Activated CD8-positive, alpha-beta memory T cell treated with anti-CD3 and anti-CD28 coated beads, Interleukin-2, amount 50 U/mL, for 1 hour (primary cell): ENCODE measurements around the gene SERINC2.

Experiments
- DNase-seq: peaks from one replicate; pipeline ENCODE4 v3.0.0-alpha.2; 2020; ENCODE audit errors: extremely low read depth

SERINC2 gene

DNA sequence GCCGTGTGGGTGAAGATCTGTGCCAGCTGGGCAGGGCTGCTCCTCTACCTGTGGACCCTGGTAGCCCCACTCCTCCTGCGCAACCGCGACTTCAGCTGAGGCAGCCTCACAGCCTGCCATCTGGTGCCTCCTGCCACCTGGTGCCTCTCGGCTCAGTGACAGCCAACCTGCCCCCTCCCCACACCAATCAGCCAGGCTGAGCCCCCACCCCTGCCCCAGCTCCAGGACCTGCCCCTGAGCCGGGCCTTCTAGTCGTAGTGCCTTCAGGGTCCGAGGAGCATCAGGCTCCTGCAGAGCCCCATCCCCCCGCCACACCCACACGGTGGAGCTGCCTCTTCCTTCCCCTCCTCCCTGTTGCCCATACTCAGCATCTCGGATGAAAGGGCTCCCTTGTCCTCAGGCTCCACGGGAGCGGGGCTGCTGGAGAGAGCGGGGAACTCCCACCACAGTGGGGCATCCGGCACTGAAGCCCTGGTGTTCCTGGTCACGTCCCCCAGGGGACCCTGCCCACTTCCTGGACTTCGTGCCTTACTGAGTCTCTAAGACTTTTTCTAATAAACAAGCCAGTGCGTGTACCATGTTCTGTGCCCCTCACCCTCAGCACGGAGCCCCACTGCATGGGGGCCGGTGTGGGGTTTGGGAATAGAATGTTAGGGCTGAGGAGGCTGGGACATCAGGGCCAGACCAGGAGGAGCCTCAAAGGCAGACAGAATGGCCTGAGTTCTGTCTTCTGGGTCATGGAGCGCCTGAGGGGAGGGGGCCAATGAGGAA lies 21.3 kb downstream of the SERINC2 start:
- DNase-seq, result no peak

DNA sequence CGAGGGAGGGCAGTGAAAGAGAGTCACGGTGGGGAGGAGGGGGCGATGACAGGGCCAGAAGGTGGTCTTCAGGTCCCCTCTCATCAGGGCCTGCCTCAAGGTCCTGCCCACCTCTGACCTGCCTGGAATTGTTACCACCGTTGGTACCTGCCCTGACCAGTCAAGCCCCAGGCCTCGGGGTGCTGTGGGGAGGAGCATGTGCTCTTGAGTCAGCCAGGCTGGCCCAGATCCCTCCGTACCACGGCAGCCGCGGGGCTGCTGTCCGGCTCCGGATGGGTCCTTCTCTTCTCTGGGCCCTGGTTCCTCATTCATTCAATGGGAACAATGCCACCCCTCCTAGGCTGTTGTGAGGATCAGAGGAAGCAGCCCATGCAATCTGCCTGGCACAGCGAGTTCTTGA lies 22.0 kb downstream of the SERINC2 start:
- no peak for DNase-seq

DNA sequence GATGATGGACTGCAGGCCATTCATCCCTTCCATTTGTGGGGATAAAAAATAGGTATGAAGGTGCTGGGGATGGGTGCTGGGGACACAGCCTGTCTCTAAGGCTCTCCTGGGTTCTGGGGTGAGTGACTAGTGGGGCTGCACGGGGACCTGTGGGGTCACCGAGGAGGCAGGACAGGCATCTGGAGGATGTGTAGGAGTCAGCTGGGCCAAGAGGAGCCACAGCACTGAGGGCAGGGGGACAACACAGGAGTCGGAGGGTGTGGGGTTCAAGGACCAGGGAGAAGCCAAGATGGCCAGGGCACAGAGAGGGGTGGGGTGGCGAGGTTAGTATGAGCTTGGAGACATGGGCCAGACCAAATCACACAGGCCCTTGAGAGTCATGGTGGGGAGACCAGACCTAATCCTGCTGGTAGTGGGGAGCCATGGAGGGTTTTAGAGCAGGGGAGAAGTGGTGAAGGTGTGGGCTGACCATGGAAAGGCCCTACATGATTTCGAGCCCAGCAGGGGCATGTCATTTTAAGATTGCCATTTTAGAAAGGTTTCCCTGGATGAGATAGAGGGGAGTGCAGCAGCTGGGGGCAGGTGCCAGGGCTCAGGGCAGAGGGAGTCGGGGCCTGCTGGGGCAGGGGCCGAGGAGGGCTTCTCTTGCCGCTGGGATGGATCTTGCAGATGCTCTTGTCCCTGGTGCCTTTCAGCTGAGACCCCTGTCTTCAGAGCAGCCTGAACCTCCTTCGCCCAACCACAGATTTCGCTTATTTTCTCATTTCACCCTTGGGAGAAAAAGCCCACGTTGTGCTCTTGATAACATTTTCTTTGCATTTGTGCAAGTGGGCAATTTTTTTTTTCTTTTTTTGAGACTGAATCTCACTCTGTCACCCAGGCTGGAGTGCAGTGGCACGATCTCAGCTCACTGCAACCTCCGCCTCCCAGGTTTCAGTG lies 22.7 kb downstream of the SERINC2 start:
- DNase-seq, result no peak

DNA sequence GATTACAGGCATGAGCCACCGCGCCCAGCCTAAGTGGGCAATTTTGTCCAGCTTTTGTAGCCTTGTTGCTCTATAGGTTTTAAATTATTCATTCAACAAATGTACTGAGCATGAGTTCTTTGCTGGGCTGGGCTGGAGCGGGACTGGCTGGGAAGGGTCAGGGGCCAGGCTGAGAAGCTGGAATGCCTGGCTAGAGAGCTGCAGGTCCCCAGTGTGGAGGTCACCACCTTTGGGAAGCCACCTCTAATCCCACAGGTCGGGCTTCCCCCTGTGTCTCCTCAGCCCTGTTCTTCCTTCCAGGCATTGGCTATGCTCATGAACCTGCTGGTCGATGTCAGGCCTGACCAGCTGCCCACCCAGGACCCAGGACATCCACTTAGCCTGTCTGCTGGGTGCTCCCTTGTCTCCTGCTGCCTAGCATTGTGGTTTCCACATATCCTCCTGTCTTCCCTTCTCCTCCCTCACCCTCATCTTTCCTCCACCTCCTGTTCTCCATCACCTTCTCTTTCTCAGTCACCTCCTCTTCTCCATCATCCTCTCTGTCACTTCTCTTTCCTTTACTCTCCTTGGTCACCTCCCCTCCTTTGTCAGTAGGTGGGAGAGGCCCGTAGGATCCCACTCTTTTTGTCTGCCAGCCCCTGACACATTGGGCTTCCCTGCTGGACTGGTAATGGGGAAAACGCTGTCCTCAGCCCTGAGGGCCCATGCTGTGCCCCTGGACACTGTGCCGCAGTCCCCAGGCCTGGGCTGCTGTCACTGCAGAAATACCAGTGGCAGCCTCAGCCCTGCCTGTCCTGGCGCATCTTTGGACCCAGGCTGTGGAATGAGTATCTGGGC lies 23.8 kb downstream of the SERINC2 start:
- DNase-seq, result no peak

DNA sequence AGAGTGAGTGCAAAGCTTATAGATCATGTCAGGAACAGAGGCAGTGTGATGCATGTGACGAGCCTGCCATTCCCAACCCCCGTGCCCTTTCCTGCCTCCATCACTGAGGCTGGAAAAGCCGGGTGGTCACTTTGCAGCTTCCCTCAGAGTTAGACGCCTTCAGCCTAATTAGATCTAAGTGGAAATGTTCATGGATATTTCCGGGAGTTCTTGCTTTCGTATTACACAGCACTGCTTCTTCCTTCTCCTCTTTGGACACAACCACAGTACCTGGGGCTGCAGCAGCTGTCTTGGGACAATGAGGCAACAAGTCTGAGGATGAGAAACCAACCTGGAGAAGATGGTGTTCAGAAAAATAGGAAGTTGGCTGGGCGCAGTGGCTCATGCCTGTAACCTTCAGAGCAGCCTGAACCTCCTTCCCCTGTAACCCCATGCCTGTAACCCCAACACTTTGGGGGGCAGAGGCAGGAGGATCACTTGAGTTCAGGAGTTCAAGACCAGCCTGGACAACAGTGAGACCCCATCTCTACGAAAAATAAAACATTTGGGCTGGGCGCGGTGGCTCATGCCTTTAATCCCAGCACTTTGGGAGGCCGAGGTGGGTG lies 24.5 kb downstream of the SERINC2 start:
- no peak for DNase-seq

DNA sequence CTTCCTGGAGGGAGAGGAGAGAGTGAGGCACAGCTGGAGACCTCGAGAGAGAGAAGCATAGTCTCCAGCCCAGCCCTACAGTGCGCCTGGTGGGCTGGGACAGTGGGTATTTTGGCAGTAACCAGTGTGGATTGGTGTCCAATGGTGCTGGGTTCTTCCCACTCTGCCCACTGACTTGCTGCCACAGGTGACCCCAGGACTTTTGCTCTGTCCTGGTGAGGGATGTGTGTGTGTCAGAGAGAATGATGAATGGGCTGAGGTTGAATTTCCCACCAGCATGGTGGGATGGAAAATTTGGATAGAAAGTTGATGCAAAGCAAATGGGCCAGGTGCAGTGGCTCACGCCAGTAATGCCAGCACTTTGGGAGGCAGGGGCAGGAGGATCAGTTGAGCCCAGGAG lies 26.3 kb downstream of the SERINC2 start:
- no peak for DNase-seq

DNA sequence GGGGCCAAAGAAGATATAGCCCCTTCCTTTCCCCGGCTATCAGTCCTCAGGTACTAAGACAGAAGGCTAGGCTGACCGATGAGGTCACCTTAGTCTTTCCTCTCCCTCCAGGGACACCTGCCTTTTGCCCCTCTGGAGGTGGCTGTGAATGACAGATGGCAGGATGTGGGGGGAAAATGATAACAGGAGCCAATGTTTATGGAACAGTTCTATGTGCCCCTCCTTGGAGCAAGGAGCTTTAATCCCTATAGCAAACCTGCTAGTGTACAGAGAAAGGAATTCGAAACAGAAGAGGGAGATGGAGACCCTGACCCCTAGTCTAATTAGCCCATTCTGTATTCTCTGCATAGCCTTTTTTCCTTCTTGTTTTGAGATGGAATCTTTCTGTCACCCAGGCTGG lies 28.1 kb downstream of the SERINC2 start:
- no peak for DNase-seq

DNA sequence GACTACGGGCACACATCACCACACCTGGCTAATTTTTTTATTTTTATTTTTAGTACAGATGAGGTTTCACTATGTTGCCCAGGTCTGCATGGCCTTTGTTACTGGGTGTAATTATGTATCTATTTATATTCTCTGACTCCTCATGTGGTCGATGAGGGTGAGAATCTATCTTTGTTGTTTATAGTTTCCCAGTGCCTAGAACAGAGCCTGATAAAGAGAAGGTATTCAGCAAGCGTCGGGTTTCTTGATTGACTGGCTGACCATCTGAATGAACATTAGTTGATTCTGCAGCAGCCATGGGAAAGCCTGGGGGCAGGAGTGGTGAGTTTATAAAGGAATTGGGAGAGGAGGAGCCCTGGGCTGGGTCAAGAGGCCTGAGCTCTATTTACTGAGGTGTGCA lies 28.5 kb downstream of the SERINC2 start:
- DNase-seq, result no peak

DNA sequence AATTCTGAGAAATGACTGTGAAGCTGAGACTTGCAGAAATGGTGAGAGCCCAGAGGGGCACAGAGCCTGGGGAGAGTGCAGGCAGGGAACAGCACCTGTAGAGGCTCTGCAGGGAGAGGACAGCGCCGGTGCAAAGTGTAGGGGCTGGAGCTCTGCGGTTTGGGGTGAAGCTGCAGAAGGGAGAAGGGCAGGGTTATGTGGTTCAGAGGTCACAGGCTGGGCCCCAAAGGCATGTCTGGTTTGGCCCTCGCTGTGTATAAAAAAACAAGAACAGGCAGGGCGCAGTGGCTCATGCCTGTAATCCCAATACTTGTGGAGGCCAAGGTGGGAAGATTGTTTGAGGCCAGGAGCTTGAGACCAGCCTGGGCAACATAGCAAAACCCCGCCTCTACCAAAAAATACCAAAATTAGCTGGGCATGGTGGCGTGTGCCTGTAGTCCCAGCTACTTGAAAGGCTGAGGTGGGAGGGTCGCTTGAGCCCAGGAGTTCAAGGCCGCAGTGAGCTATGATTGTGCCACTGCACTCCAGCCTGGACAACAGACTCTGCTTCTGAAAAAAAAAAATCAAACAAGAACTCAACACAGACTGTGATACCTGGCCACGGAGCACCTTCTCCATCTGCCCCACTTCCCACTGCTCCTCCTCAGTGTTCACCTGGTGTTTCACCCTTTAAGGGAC lies 29.1 kb downstream of the SERINC2 start:
- DNase-seq, result no peak

DNA sequence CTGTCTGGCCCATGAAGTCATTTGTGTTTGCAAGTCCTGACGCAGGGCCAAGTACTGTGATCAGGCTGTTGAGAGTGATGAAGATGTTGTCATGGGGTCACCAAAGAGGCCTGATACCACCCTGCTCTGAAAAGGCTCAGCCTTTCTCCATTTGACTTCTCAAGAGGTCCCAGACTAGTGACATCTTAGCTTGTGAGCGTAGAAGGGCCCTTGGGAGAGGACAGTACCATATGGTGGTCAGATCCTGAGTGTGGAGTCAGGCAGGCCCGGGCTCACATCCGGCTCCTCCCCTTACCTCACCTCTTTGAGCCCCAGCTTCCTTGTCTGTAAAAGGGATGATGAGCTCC lies 29.6 kb downstream of the SERINC2 start:
- no peak for DNase-seq

DNA sequence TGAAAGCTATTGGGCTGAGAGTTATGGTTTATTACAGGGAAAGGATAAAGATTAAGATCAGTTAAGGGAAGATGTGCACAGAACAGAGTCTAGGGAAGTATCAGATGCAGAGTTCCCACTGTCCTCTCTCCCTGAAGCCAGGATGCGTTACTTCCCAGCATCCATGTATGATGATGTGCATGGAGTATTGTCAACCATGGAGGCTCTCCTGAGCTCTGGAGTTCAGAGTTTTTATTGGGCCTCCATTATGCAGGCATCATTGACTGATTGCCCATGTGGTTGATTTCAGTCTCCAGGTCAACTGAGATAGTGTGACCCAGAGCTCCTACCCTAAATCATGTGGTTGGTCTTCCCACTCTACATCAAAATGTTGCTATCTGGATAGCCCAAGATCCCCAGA lies 30.7 kb downstream of the SERINC2 start:
- no peak for DNase-seq

DNA sequence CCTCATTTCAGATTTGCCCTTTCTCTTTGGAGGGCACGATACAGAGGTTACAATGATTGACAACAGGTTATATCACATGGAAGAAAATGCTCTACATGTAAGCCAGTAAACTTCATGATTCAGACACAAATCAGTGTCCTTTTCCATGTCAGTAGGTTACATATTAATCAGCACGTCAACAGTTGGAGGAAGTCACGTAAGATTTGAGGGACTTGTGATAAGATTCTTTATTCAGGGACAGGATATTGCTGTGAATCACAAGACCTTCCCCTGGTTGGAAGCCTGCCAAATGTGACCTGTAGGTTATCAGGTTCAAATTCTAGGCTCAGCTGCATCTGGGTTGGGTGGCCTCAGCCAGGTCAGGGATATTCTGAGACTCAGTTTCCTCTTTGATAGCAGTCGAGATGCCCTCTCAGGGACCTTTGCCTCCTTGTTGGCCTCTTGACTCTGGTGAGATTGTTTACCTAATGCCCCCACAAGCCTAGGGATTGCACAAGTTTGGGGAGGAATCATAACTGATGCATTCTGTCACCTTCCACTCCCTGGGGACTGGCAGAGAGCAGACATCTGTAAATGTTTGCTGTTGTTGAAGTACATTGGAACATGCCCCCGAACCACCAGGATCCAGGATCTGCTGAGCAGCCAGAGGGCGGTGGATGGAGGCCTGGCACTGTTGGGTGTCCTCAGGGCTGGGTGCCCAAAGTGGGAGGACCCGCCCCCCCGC lies 31.9 kb downstream of the SERINC2 start:
- DNase-seq, result no peak

DNA sequence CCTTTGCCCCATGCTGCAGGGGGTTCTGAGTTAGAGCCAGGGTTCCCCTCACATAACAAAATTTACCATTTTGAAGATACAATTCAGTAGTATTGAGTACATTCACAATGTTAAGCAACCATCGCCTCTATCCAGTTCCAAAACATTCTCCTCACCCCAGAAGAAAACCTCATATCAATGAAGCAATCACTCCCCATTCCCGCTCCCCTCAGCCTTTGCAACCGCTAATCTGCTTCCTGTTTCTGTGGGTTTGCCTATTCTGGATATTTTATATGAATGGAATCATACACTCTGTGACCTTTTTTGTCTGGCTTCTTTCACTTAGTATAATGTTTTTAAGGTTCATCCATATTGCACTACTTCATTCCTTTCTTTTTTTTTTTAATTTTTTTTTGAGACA lies 32.9 kb downstream of the SERINC2 start:
- DNase-seq, result no peak

DNA sequence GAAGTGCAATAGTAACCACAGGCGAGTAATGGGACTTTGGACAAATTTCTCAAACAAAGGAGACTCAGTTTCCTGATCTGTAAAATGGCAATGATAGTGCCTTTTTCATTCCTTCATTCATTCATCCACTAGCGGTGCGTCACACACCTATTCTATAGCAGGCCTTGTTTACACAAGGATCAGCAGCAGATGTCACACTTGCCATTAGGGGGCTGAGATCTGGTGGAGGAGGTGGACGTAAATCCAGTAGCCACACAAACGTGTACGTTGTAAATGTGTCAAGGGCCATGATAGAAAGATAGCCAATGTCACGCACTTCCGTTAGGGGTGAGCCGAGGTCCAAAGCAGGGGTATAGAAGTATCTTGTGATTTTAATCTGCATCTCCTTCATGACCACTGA lies 34.2 kb downstream of the SERINC2 start:
- no peak for DNase-seq

DNA sequence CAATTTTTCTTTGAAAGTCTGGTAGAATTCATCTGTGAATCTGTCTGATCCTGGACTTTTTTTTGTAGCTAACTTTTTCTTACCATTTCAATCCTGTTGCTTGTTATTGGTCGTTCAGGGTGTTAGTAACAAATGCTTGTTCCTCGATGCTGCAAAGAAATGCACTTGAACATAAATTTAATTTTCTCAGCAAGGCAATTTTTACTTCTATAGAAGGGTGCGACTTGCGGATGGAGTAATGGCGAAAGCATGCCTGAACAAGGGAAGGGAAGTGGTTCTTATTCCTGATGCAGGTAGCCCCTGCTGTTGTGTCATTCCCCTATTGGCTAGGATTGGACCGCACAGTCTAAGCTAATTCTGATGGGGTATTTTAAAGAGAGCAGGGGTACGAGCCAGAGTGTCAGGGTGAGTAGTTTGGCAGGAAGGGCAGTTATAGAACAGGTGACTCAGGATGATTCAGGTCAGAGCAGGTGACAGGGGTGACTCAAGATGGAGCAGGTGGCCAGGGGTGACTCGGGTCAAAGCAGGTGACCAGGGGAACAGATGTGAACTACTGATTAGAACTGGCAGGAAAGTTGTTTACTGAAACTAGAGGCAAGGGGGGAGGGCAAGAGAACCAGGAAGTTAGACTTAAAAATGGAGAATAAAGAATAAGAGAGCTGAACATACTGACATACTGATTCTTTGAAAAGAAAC lies 40.5 kb downstream of the SERINC2 start:
- no peak for DNase-seq

DNA sequence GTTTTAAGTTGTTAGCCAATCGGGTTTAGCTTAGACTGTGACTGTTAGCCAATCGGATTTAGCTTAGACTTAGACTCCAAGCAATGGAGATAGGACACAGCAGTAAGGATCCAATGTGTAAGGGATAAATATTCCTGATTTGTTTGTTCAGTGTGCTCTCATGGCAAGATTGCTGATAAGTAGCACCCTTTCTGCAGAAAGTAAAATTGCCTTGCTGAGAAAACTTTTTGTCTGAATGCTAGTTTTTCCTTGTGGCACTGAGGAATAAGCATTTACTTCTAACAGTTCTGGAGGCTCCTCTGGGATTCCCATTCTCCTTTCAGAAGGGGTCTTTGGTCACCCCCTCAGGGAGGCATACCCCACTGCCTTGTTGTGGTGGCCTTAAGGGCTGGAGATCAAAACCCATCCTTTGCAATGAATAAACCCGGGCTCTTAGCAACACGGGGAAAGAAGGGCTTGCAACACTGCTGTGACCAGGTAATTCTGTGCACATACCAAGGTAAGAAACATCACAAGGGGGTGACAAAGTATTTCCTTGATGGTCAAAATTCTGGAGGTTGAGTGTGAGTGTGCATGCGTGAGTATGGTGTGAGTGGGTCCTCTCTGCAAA lies 45.4 kb downstream of the SERINC2 start:
- no peak for DNase-seq

DNA sequence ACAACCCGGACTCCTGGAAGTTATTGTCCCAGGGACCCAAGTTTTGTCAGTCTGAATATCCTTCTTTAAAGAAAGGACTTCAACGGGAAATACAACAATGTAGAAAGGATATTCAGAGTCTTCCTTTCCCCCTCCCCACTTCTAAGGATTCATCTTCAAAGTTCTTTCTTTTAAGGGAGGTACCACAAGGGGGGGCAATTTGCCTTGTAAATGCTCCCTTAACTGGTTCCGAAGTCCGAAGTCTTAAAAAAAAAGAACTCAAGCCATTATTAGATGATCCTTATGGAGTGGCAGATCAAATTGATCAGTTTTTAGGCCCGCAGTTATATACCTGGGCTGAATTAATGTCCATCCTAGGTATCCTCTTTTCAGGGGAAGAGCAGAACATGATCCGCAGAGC lies 47.0 kb downstream of the SERINC2 start:
- DNase-seq, result no peak

DNA sequence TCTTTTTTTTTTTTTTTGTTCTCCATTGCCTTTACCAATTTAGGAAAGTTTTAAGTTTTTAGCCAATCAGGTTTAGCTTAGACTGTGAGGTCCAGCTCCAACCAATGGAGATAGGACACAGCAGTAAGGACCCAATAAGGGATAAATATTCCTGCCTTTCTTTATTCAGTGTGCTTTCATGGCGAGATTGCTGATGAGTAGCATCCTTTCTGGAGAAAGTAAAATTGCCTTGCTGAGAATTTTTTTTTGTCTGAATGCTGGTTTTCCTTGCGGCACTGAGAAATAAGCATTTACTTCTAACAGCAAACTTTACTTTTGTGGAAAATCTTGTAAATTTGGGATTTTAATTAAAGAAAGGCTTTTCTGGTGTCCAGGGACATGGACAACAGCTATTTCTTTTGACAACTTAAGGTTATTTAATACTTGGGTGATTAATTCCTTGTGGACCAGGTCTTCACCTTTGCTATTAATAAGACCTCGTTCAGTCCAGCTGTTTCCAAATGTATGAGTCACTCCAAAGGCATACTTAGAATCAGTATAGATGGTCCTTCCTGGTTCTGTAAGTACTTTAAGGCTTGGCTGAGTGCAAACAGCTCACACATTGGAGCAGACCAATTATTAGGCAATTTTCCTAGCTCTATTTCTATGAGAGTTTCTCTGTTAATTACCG lies 54.1 kb downstream of the SERINC2 start:
- DNase-seq, result no peak

DNA sequence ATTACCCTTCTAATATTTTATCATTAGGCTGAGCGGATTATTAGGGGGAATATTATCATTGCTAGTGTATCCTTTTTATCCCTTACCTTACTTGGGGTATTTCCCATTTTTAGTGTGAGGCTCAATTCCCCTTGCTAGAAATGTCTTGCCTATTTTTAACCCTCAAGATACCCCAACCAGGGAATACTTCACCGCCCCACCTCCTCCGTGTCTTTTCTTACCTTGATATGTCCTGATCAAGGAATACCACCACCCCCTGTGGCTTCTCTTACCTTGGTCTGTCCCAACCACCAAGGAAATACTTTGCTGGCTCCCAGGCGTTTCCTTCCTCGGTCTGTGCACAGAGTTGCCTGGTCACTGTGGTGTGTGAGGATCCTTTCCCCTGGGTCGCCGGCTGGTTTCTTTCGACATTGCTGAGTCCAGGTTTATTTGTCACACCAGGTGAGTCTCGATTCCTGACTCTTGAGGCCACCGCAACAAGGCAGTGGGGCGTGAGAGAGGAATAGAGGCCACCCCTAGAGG lies 57.8 kb downstream of the SERINC2 start:
- no peak for DNase-seq
